Erythroblast (primary cell): Measurements from ENCODE around the gene COL25A1.

Source experiments
- GATA1 ChIP-seq: IDR thresholded peaks from 2 replicates; pipeline ENCODE4 v1.6.1; 2011; ENCODE audit warnings: low read depth, mild to moderate bottlenecking, control low read depth, low read length, moderate library complexity
- POLR2A ChIP-seq: IDR thresholded peaks from 2 replicates; pipeline ENCODE4 v1.6.1; 2011; ENCODE audit warnings: mild to moderate bottlenecking, low read length

DNA sequence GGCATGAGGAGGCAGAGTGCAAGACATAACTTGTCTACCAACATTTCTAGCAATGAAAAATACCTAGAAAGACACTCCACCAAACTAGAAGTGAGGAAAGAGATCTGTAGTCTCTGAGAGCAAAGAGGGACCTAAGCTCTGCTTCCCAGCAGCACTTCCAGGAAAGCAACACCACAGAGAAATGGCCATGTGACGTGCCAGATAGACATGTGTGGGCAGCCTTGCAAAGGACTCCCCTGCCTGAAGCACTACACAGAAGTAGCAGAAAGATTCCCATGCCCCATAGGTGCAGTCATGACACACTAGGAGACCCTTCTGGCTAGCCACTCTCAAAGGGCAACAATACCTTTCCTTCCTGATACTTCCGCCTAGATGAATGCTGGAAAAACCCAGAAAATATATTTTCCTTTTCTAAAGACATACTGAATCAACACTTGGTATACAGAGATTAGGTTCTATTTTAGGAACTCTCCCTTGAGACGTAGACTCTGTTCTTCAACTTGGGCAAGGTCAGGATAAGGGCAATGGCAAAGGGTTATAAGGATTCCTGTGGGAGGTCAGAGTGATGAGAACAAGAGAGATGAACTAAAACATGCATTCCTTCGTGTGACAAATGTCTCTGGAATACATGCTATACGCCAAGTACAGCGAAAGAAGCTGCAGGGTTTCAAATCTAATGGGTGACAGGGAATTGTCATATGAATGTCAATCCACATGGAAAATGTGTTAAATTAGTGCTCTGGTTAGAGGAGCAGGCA lies 352.1 kb downstream of the COL25A1 start:
- TF ChIP-seq POLR2A: no peak
- TF ChIP-seq GATA1: no peak
